ENCODE data around the gene AGTRAP. TPM values are rescaled to one million over a fixed set of nuclear protein-coding genes. Genes with fewer than 3 reads are reported as not detected.

Gene AGTRAP
- total RNA-seq, 1 donor from 2014 or later: 25.1 TPM

DNA sequence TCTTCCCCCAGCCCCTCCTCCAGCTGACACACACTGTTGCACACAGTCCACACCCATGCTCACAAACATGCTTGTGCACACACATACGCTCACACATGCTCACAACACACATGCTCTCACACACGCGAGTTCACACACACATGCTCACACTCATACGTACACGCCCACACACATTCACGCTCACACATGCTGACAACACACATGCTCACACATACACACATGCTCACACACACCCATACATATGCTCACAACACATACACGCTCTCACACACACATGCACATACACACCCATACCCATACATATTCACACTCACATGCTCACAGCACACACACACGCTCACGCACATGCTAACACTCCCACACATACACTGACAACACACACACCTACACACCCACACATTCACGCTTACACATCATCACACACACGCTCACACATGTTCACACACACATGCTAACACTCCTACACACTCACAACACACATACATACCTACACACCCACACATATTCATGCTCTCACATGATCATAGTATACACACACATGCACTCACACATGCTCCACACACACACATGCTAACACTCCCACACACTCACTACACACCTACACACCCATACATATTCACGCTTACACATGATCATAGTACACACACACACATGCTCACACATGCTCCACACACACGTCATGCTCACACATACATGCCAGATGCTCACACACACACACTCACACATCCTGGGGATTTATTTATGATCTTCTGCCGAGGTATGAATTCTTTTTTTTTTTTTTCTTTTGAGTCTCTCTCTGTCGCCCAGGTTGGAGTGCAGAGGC lies 33.7 kb upstream of the AGTRAP start:
- Mint-ChIP-seq H3K4me3 (ENCODE audit: unreplicated experiment) (no peak overlapping the region), H3K4me1 (ENCODE audit: unreplicated experiment) (no peaks in the 10 kb centered on the region), H3K9me3 (ENCODE audit: unreplicated experiment) (no peaks in the 10 kb centered on the region), H3K27me3 (ENCODE audit: unreplicated experiment) (peaks cover 3% of the 10 kb centered on the region), H3K27ac (ENCODE audit: unreplicated experiment) (no peak overlapping the region), H3K36me3 (ENCODE audit: low read depth, unreplicated experiment) (no peaks in the 10 kb centered on the region)
- TF ChIP-seq, protein P1, sequence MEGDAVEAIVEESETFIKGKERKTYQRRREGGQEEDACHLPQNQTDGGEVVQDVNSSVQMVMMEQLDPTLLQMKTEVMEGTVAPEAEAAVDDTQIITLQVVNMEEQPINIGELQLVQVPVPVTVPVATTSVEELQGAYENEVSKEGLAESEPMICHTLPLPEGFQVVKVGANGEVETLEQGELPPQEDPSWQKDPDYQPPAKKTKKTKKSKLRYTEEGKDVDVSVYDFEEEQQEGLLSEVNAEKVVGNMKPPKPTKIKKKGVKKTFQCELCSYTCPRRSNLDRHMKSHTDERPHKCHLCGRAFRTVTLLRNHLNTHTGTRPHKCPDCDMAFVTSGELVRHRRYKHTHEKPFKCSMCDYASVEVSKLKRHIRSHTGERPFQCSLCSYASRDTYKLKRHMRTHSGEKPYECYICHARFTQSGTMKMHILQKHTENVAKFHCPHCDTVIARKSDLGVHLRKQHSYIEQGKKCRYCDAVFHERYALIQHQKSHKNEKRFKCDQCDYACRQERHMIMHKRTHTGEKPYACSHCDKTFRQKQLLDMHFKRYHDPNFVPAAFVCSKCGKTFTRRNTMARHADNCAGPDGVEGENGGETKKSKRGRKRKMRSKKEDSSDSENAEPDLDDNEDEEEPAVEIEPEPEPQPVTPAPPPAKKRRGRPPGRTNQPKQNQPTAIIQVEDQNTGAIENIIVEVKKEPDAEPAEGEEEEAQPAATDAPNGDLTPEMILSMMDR (IDR thresholded peaks at IDR 0.05; ENCODE audit: unreplicated experiment): no peak
- no peak for DNase-seq (ENCODE audit: low spot score)

DNA sequence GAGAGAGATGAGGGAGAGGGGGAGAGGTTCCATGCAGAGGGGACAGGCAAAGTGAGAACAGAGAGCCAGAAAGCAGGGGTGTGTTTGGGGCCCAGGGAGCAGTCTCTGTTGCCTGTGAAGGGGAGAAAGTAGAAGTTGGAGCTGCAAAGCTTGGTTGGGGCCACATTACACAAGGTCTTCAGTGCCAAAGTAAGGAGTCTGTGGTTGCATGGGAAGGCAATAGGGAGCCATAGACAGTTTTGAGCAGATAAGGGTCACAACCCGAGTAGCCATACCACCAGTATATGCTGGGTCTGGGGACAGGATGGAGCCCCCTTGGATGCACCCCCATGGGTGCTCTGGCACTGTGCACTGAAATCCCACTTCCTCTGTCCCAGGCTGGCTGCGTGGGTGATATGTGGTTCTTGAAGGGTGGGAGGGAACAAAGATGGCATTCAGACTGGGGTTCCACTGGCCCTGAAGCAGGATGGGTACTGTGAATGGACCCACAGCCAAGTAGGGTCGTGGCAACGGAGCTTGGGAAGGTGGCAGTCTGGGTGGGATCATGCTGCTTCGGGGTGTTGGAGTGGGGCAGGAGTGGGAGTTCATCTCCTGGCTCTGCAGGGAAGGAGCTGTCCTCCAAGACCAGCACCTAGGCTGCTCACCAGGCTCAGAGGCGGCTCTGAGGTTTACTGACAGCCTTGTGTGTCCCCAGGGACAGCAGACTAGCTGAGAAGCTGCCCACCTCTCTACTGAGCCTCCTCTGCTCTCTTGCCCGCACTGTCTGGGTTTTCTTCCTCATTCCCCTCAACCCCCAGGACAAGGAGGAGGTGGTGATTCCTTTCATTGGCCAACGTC lies 32.4 kb upstream of the AGTRAP start:
- H3K4me1 Mint-ChIP-seq (ENCODE audit: unreplicated experiment): no peaks in the 10 kb centered on the region
- TF ChIP-seq, protein P1 (IDR thresholded peaks at IDR 0.05; ENCODE audit: unreplicated experiment): no peak
- no peaks in the 10 kb centered on the region for H3K9me3 Mint-ChIP-seq (ENCODE audit: unreplicated experiment)
- no peak for DNase-seq (ENCODE audit: low spot score)
- no peak overlapping the region for H3K27ac Mint-ChIP-seq (ENCODE audit: unreplicated experiment)
- no peak overlapping the region for H3K4me3 Mint-ChIP-seq (ENCODE audit: unreplicated experiment)
- peaks cover 3% of the 10 kb centered on the region for H3K27me3 Mint-ChIP-seq (ENCODE audit: unreplicated experiment)
- H3K36me3 Mint-ChIP-seq (ENCODE audit: low read depth, unreplicated experiment): no peaks in the 10 kb centered on the region

DNA sequence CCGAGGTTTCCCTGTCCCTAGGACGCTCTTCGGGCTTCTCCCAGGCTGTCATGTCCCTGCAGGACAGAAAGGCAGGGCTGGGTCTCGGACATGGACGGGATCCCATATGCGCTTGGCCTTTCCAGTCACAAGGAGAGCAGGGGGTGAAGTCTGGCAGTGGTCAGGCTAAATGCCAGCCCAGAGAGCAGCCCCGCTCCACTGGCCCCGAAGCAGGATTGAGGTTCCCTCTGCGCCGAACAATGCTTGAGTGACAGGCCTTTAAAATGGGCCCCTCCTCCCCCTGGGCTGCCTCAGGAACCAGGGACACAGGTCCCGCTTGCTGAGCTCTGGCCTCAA lies 31.8 kb upstream of the AGTRAP start:
- no peak overlapping the region for H3K4me3 Mint-ChIP-seq (ENCODE audit: unreplicated experiment)
- no peak overlapping the region for H3K27ac Mint-ChIP-seq (ENCODE audit: unreplicated experiment)
- peaks cover 3% of the 10 kb centered on the region for H3K27me3 Mint-ChIP-seq (ENCODE audit: unreplicated experiment)
- H3K36me3 Mint-ChIP-seq (ENCODE audit: low read depth, unreplicated experiment): no peaks in the 10 kb centered on the region
- H3K9me3 Mint-ChIP-seq (ENCODE audit: unreplicated experiment): no peaks in the 10 kb centered on the region
- TF ChIP-seq, protein P1 (IDR thresholded peaks at IDR 0.05; ENCODE audit: unreplicated experiment): no peak
- no peak for DNase-seq (ENCODE audit: low spot score)
- H3K4me1 Mint-ChIP-seq (ENCODE audit: unreplicated experiment): no peaks in the 10 kb centered on the region

DNA sequence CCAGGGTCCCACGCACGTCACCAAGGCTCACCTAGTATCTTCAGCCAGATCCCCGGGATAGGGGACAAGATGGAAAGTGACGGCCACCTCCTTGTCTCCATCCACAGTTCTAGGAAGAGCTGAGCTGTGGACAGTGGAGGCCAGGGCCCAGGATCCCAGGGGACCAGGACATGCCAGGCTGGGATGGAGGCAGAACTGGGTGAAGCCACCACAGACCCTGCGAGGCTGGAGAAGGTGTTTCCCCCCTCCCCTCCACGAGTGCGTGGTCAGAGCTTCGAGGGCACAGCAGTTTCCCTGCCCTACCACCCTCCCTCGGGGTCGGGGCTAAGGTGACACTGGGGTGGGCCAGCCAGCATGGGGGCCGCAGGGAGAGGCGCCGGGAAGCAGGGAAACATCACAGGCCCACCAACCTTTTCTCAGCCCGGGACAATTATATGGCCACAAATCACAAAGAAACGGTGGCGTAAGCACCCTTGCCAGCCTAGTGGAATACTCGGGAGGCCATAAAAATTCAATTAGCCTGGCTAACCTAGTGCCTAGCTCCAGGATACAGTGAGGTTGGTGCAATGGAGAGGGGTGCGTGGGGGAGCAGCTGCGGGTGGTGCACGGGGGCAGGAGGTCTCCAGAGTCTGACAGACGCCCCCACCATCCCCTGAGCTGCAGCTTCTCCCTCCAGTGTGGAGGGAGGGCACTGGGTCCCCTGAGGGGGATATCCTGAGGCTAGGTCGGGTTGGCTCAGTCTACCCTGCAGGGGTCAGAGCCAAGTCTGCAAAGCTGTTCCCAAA lies 31.1 kb upstream of the AGTRAP start:
- Mint-ChIP-seq H3K9me3 (ENCODE audit: unreplicated experiment) (no peaks in the 10 kb centered on the region), H3K27ac (ENCODE audit: unreplicated experiment) (no peak overlapping the region), H3K4me3 (ENCODE audit: unreplicated experiment) (no peak overlapping the region), H3K4me1 (ENCODE audit: unreplicated experiment) (no peaks in the 10 kb centered on the region), H3K27me3 (ENCODE audit: unreplicated experiment) (peaks cover 3% of the 10 kb centered on the region), H3K36me3 (ENCODE audit: low read depth, unreplicated experiment) (no peaks in the 10 kb centered on the region)
- TF ChIP-seq, protein P1 (IDR thresholded peaks at IDR 0.05; ENCODE audit: unreplicated experiment): no peak
- no peak for DNase-seq (ENCODE audit: low spot score)

Measured in endothelial cell (in vitro differentiated cells).